Upper lobe of left lung (tissue), 6 donors: Measurements from ENCODE around the gene C16orf74. TPM values are rescaled to one million over a fixed set of nuclear protein-coding genes. Genes with fewer than 3 reads are reported as not detected.

Source experiments
- ATAC-seq, 2 donors: fragments of 200-7000 bp; cut with Tn5 transposase; one replicate each; pipeline ENCODE4 v1.9.1; 2022; ENCODE audit warnings: mild to moderate bottlenecking in 2 of 2, moderate library complexity in 2 of 2; ENCODE audit not compliant: low FRiP score in 2 of 2
- DNase-seq, 2 donors: peaks; one replicate each; pipeline ENCODE4 v3.0.0-alpha.2; 2019 to 2020
- H3K27ac ChIP-seq, 4 donors: fragments of 200-600 bp; sonication (generic); one replicate each; pipeline ENCODE4 v1.5.1; 2016 to 2019
- H3K27me3 ChIP-seq, 4 donors: fragments of 200-600 bp; sonication (generic); one replicate each; pipeline ENCODE4 v1.5.1; 2017 to 2019
- H3K36me3 ChIP-seq, 4 donors: fragments of 200-600 bp; sonication (generic); one replicate each; pipeline ENCODE4 v1.5.1; 2016 to 2019
- H3K4me1 ChIP-seq, 4 donors: fragments of 200-600 bp; sonication (generic); one replicate each; pipeline ENCODE4 v1.5.1; 2018 to 2019
- H3K4me3 ChIP-seq, 4 donors: fragments of 200-600 bp; sonication (generic); one replicate each; pipeline ENCODE4 v1.5.1; 2017 to 2019; ENCODE audit warnings: mild to moderate bottlenecking in 2 of 4, moderate library complexity in 1 of 4
- H3K9me3 ChIP-seq, 4 donors: fragments of 200-600 bp; sonication (generic); one replicate each; pipeline ENCODE4 v1.5.1; 2018 to 2019
- EP300 ChIP-seq, 4 donors: sonication (generic); formaldehyde crosslinking; IDR thresholded peaks; one replicate each; pipeline ENCODE4 v1.5.1; 2017; ENCODE audit warnings: antibody characterized with exemption in 4 of 4, control low read depth in 2 of 4
- POLR2A ChIP-seq, 4 donors: fragments of 450-650 bp; IDR thresholded peaks; one replicate each; pipeline ENCODE4 v1.5.1; 2016 to 2017; ENCODE audit warnings: antibody characterized with exemption in 4 of 4, mild to moderate bottlenecking in 2 of 4
- POLR2AphosphoS5 ChIP-seq, 2 donors: sonication (generic); formaldehyde crosslinking; IDR thresholded peaks; one replicate each; pipeline ENCODE4 v1.5.1; 2017; ENCODE audit warnings: antibody characterized with exemption in 2 of 2
- WGBS, 2 donors: methylation state at CpG; one replicate each; pipeline ENCODE4 v1.1.5; 2017 to 2018; 5-methylcytosine and 5-hydroxymethylcytosine counted together
- total RNA-seq, 6 donors: library from RNA; depleted of rRNA in 4 of 6; stranded (reverse); fragments of >200 nt in 4 of 6; gene quantifications; one replicate each; pipeline versions ENCODE4 v1.1.0 to v1.2.1, GENCODE V29; 2016 to 2021
- TF ChIP-seq, protein P1 (sequence below), 6 experiments: fragments of 450-650 bp in 4 of 6; fragments of 200-600 bp in 2 of 6; sonication (generic) in 2 of 6; IDR thresholded peaks; one replicate each; pipeline ENCODE4 v1.5.1; 2016 to 2019; ENCODE audit warnings: antibody characterized with exemption in 6 of 6
- donor health status: DM: no; HTN: no; CAD: no; lungs with moderate emphysema.
- donor health status: DM: no; HTN: yes; CAD: no; lungs with severe emphysema.

The C16orf74 gene
- total RNA-seq, 6 donors from 2014 or later, result 1.2 to 6.3 (median 4.1) TPM; not detected in 1

GRCh38 chr16:85709766-85710585 lies 40.9 kb downstream of the C16orf74 start:
- Histone ChIP-seq H3K4me3 (no peak overlapping the region), H3K9me3 (peaks cover 0 to 8% (median 2%) of the 10 kb centered on the region in 4 donors), H3K27ac (no peak overlapping the region), H3K4me1 (no peaks in the 10 kb centered on the region), H3K27me3 (no peaks in the 10 kb centered on the region), H3K36me3 (no peaks in the 10 kb centered on the region)
- DNase-seq (peak in 1 of 2 donors; percentile 81), ATAC-seq (no peak)
- TF ChIP-seq POLR2A (IDR thresholded peaks at IDR 0.05), result no peak
- TF ChIP-seq, protein P1, sequence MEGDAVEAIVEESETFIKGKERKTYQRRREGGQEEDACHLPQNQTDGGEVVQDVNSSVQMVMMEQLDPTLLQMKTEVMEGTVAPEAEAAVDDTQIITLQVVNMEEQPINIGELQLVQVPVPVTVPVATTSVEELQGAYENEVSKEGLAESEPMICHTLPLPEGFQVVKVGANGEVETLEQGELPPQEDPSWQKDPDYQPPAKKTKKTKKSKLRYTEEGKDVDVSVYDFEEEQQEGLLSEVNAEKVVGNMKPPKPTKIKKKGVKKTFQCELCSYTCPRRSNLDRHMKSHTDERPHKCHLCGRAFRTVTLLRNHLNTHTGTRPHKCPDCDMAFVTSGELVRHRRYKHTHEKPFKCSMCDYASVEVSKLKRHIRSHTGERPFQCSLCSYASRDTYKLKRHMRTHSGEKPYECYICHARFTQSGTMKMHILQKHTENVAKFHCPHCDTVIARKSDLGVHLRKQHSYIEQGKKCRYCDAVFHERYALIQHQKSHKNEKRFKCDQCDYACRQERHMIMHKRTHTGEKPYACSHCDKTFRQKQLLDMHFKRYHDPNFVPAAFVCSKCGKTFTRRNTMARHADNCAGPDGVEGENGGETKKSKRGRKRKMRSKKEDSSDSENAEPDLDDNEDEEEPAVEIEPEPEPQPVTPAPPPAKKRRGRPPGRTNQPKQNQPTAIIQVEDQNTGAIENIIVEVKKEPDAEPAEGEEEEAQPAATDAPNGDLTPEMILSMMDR (IDR thresholded peaks at IDR 0.05), result no peak
- TF ChIP-seq POLR2AphosphoS5 (IDR thresholded peaks at IDR 0.05), result no peak
- no peak for TF ChIP-seq EP300 (IDR thresholded peaks at IDR 0.05)
- 70 to 83% methylated on average over 18 to 46 of the region's 53 CpGs for WGBS, 2 donors

GRCh38 chr16:85708338-85708737 lies 42.6 kb downstream of the C16orf74 start:
- H3K9me3 ChIP-seq, result peaks cover 0 to 8% (median 2%) of the 10 kb centered on the region in 4 donors
- no peaks in the 10 kb centered on the region for H3K36me3 ChIP-seq
- DNase-seq (no peak), ATAC-seq (no peak)
- TF ChIP-seq POLR2A (IDR thresholded peaks at IDR 0.05) (no peak), POLR2AphosphoS5 (IDR thresholded peaks at IDR 0.05) (no peak), EP300 (IDR thresholded peaks at IDR 0.05) (no peak)
- TF ChIP-seq, protein P1 (IDR thresholded peaks at IDR 0.05), result no peak
- H3K4me3 ChIP-seq, result no peak overlapping the region
- WGBS, 2 donors, result 85 to 95% methylated on average over 6 of the region's 6 CpGs
- no peaks in the 10 kb centered on the region for H3K4me1 ChIP-seq
- H3K27ac ChIP-seq, result no peak overlapping the region
- H3K27me3 ChIP-seq, result no peaks in the 10 kb centered on the region

GRCh38 chr16:85707528-85708095 lies 43.3 kb downstream of the C16orf74 start:
- no peak for ATAC-seq
- TF ChIP-seq, protein P1 (IDR thresholded peaks at IDR 0.05), result no peak
- TF ChIP-seq POLR2AphosphoS5 (IDR thresholded peaks at IDR 0.05), result no peak
- TF ChIP-seq POLR2A (IDR thresholded peaks at IDR 0.05), result no peak
- TF ChIP-seq EP300 (IDR thresholded peaks at IDR 0.05), result no peak
- Histone ChIP-seq H3K4me1 (no peaks in the 10 kb centered on the region), H3K27me3 (no peaks in the 10 kb centered on the region), H3K9me3 (peaks cover 0 to 8% (median 2%) of the 10 kb centered on the region in 4 donors), H3K27ac (no peak overlapping the region), H3K36me3 (no peaks in the 10 kb centered on the region), H3K4me3 (no peak overlapping the region)
- WGBS, 2 donors, result 63 to 75% methylated on average over 4 to 16 of the region's 16 CpGs
- DNase-seq, result peak in 1 of 2 donors; percentile 38

DNA sequence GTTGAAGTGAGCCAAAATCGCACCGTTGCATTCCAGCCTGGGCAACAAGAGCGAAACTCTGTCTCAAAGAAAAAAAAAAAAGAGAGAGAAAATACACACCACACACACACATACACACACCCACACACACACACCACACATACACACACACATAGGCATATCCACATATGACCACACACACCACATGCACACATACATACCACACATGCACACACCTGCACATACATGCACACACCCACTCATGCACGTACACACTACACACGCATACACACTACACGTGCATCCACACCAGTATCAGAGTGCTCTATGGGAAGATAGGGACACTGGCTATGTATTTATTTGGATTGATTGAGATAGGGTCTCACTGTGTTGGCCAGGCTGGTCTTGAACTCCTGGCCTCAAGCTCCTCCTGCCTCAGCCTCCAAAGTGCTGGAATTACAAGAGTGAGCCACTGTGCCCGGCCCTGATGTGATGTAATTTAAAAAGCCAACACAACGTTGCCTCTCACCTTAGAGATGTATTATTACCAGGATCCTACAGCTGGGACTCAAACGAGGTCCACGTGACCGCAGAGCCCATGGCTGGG lies 44.4 kb downstream of the C16orf74 start:
- no peak for DNase-seq
- no peaks in the 10 kb centered on the region for H3K36me3 ChIP-seq
- no peaks in the 10 kb centered on the region for H3K4me1 ChIP-seq
- ATAC-seq, result no peak
- H3K4me3 ChIP-seq, result no peak overlapping the region
- no peak overlapping the region for H3K27ac ChIP-seq
- no peaks in the 10 kb centered on the region for H3K9me3 ChIP-seq
- WGBS, 2 donors, result 86 to 92% methylated on average over 6 to 11 of the region's 11 CpGs
- TF ChIP-seq POLR2A (IDR thresholded peaks at IDR 0.05), result no peak
- no peak for TF ChIP-seq POLR2AphosphoS5 (IDR thresholded peaks at IDR 0.05)
- TF ChIP-seq, protein P1 (IDR thresholded peaks at IDR 0.05), result no peak
- no peak for TF ChIP-seq EP300 (IDR thresholded peaks at IDR 0.05)
- no peaks in the 10 kb centered on the region for H3K27me3 ChIP-seq
